Muscle of back (tissue), 11 donors: ENCODE measurements around the gene CFAP299. TPM values are rescaled to one million over a fixed set of nuclear protein-coding genes. Genes with fewer than 3 reads are reported as not detected.
A peak's percentile ranks its signal among the peaks of the same experiment; 100 is the strongest.
"Not testable (repeated sequence)": the region's sequence is repeated elsewhere in the genome, so short reads cannot be mapped to it uniquely, and the experiment has no call there.

Source experiments
- DNase-seq, 3 donors: peaks; one replicate each; pipeline versions ENCODE4 v3.0.0 to v3.0.0-alpha.2; 2013
- polyA plus RNA-seq, 10 donors: library from polyadenylated mRNA; unstranded; fragments of 120-200 nt; gene quantifications; one replicate each; pipeline ENCODE4 v1.2.1, GENCODE V29; 2013; ENCODE audit not compliant: insufficient read length in 10 of 10

The CFAP299 gene
- polyA plus RNA-seq, 10 donors, result 0.24 to 0.46 TPM; not detected in 8

DNA sequence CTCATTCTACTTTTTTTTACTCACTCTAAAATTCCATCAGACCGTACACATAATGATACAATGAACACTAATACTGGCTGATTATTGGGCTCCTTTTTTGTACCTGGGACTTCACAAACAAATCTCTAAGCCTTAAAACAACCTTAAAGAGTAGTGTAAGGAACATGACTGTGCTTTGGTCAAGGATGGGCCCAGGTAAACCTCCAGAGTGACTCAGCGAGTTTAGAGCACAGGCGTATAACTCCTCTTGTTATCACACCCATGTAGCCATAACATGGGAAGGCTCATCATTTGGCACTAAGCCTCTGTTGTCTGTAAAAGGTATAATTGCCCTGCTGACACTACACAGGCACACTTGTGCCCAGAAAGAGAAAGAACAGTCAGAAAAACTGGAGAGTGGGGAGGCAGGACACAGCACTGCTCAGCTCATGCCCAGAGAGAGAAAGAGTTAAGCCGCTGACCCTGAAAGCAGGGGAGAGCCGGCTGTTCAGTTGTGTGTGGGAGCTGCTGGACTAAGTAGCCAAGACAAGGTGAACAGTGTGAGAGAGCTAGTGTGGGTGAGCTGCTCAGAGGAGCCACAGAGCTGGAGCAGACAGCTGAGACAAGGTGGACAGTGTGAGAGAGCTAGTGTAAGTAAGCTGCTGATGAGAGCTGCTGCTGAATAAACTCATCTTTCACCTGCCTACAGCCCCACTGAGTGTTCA, 375.4 kb downstream of the CFAP299 start:
- DNase-seq, result no peak

DNA sequence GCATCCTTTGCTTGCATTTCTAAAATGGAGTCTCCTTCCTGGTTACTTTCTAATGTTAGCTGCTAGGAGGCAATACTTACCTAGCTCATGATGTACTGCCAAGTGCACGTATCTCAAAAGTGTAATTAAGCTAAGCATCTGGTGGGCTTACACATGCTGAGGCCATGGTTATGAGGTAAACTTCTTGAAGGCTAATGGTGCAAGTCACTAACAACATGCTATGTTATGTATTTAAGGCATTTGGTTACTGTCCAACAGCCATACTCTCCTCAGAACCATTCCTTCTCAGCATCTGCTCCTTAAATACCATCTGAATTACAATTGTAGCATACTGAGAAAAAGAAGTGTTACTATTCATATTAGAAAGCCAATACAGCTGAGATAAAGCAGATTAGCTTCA, 376.4 kb downstream of the CFAP299 start:
- peak in 1 of 3 donors; percentile 3 for DNase-seq

DNA sequence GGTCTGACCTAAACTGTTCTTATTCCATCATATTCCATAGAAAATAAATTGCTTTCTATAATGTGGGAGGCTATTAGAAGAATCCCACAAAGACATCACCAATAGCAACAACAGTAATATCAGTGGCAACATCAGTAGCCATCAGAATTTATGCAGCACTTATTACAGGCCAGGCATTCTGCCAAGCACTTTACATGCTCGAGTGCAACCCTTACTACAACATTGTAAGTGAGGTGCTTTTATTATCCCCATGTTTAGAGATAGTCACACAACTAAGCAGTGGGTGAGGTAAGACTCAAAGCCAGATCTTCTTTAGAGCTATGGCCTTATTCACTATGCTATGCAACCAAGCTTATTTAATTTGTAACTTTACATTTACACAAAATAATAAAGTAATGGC, 377.9 kb downstream of the CFAP299 start:
- DNase-seq, result no peak

DNA sequence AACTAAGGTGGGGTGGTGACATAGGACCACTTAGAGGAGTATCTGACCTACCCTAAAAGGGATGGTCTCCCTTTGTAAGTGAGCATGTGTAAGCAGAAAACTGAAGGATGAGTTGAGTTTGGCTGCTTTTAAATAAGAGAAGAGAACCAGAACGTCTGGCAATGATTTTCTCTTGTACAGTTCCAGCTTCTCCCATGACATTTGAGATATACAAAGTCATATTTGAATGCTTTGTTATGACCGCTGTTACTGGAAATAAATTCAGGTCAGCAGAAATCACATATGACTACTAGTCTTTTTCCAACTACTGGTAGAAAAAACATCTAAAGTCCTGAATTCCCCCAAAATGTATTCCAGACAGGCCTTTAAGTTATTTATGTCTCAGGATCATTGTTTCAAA, 381.7 kb downstream of the CFAP299 start:
- DNase-seq, result peak in 1 of 3 donors; percentile 13

DNA sequence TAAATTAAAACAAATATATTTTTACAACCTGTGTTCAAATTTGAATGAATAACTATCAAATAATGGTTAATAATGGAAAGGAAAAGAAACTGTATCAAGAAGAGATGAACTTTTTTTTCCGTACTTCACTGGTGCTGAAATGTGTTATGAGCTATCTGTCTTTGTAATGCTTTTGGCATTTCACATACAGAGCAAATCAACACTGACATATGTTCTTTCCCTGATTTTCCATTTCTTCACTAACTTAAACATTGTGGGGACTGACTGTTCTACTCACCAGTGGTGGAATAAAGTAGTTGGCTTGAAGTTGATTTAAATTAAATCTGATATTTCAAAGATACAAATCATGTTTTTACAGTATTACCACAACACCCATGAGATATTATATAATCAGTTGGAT, 390.9 kb downstream of the CFAP299 start:
- DNase-seq, result peak in 2 of 3 donors; percentile 31 to 52

DNA sequence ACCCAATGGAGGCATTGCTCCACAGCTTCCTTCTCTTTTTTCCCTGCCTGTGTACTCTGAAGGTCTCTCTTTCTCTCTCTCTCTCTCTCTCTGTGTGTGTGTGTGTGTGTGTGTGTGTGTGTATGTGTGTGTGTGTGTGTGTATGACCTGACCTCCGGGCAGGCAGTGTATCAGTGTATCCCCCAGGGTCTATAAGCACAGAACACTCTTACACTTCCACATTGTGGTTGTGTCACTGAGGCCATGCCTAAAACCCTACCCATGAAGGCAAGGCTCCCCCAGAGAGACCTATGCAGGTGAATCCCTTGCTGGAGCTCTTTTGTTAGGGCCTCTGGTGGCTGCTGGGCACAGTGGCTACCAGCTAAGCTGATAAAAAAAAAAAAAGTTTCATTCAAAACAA, 394.6 kb downstream of the CFAP299 start:
- DNase-seq, result no peak

DNA sequence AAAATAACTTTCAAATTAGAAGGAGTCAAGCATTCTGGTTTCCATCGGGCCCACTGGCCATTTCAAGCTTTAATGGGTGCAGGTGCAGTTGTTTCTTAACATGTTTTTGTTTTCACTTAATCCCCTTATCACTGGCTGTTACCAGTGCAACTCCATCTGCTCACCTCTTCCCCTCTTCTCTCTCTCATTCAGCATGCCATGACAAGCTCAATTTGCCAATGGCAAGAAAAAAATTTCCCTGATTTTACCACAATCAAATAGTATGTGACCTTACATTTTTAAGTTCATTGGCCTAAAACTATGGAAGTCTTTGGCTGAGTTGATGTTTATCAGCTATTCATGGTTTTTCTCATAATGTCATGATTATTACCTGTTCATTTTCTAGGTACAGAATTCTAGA, 395.9 kb downstream of the CFAP299 start:
- DNase-seq, result no peak

DNA sequence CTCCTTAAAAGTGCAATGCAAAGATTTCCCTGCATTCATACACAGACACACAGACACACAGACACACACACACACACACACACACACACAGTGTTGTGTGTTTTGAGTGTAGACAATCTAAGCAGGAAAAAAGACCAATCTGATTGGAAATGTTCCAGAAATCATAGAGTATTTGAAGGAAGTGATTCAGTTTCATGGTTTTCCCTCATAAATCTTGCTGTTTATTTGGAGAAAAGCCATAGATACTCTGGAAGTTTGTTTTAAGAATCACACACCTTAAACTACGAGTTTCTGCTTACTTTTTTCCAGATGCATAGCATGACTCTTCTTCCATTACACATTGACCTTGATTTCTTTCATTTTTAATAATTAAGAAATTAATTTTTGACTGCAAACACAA, 396.5 kb downstream of the CFAP299 start:
- DNase-seq, result no peak

DNA sequence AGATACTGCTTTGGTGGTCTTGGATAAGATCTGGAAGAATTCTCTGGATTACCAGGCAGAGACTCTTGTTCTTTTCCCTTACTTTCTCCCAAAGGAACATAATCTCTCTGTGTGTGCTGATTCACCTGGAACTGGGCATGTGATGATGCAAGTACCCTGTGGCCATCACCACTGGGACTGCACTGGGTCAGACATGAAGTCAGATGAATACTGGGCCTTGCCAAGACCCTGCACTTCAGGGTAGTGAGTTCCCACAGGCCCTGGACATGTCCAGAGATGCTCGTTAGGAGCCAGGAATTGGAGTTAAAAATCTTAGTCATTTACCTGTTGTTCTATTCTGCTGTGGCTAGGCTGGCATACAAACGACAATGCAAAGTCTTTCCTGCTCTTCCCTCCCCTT, 404.8 kb downstream of the CFAP299 start:
- no peak for DNase-seq

DNA sequence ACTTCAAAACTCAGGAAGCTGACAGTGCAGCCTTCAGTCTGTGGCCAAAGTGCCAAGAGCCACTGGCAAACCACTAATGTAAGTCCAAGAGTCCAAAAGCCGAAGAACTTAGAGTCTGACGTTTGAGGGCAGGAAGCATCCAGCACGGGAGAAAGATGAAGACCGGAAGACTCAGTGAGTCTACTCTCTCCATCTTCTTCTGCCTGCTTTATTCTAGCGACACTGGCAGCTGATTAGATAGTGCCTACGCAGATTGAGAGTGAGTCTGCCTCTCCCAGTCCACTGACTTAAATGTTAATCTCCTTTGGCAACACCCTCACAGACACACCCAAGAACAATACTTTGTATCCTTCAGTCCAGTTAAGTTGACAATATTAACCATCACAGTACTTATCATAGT, 414.0 kb downstream of the CFAP299 start:
- not testable (repeated sequence) for DNase-seq

DNA sequence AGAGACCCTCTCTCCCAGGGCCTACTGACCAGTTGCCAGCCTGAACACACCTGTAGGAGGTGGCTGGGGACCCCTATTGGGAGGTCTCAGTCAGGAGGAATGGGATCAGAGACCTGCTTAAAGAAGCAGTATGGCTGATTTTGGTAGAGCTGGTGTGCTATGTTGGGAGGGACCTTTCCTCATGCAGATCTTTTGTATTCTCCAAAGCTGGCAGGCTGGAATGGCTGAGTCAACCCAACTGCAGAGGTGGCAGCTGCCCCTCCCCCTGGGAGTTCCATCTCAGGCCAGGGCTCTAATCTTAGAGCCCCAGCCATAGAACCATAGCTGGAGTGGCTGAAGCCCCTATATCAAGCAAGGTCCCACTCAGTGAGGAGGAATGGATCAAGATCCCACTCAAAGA, 415.7 kb downstream of the CFAP299 start:
- no peak for DNase-seq

DNA sequence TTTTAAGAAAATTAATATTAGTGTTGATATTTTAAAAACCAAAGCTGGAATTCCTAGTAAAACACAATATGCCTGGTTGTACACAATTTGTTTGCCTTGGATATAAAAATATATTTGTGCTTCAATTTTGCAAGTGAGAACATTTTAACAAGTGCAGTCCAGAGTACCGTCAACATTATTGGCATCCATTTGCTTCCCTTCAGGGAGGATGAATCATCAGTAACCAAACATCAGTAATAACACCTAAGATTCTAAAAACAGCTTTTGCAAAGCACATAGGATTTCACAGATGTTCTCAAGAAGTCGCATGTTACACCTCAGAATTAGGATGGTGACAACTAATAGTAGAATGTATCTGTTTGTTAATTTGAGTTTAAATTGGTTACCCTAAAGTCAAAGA, 432.4 kb downstream of the CFAP299 start:
- DNase-seq, result peak in 1 of 3 donors; percentile 16

DNA sequence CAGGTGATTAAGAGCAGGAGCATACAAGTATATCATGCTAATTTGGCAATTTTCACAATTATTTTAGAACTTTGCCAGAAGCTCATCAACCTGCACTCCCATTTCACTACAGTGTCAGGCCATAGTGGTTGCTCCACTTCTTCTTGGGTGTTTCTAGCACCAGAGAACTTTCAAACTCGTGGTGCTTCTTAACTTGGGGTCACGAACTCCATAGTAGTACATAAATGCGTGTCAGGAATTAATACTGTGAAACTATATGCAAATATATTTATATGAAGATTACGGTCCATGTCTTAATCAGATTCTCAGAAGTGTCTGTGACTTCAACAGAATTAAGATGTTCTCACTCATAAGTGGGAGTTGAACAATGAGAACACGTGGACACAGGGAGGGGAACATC, 440.6 kb downstream of the CFAP299 start:
- no peak for DNase-seq

DNA sequence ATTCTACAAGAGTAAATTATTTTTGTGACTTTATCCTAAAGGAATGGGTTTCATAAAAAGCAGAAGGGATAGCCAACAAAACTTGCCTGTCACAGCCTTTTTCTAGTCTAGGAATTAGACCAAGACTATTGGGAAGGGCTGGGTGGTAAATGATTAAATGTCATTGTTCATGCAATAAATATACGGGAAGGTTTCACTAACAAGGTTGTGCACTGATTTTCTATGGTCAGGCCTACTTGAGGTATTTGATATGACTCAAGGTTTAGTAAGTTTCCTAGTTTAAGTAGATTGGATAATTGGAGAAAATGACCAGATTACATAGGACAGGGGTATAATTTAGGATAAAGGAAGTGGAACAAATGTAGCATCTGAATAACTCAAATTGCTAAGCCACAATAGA, 445.9 kb downstream of the CFAP299 start:
- no peak for DNase-seq

DNA sequence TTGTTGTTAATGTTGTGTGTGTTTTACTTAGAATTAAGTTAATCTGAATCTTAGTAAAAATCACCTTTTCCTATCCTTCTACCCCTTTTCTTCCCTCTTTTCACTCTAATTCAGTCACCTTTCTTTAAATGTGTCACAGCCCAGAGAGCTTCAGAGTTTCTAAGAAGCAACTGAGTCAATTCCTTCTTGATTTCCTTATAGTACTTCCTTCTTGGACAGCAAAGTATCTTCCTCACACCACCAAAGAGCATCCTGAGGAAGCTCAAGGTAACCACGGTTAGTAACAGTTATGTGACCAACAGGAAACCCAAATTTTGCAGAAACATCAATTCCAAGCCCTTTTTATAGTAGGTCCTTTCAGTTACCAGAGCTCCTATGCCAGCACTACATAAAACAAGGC, 451.8 kb downstream of the CFAP299 start:
- no peak for DNase-seq

DNA sequence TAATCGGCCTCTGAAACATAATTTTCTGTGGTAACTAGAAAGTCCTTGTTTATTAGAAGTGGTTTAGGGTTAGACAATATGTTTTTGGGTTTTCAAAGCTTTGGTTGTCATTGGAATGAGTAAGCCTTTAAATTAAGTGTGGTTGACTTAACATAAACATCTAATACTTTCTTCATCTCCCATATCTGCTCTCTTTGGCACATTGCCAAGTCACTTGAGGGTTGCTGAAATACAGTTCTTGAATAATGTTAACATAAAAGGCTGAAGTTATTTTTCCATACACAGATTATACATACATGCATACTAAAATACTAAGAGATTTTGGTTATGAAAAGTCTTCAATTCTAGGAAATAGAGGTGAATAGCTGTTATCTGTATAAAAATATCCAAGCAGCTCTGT, 453.3 kb downstream of the CFAP299 start:
- DNase-seq, result peak in 2 of 3 donors; percentile 4 to 12

DNA sequence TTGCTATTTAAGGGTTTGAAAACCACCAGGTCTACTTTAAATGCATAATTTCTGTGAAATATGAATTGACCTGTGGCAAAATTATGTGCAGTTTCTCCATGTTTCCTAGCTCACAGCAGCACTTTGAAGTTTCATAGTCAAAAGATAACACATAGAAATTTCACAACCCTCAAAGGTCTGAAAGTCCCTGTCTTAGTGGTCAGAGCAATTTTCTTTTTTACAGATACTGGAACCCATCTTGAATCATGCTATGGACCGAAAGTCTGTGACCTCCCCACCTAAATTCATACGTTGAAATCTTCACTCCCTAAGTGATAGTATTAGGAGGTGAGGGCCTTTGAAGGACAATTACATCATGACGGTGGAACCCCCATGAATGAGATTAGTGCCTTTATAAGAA, 454.6 kb downstream of the CFAP299 start:
- DNase-seq, result no peak

DNA sequence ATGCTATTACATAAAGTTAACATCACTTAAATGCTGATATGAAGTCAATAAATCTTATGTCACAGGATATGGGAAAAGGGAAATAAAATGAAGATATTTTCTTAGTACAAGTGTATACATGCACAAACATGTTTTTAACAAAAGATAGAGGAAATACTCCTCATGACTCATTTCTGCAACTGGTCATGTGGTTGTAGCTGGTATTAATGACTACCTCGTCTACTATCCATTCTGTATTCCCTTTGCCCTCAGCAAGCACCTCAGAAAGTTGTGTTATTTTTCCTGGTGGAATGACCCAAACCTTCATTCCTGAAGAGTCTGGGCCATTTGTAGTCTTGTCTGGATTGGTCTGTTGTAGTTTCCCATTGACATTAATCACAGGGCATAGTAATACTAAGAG, 458.1 kb downstream of the CFAP299 start:
- DNase-seq, result not testable (repeated sequence)

DNA sequence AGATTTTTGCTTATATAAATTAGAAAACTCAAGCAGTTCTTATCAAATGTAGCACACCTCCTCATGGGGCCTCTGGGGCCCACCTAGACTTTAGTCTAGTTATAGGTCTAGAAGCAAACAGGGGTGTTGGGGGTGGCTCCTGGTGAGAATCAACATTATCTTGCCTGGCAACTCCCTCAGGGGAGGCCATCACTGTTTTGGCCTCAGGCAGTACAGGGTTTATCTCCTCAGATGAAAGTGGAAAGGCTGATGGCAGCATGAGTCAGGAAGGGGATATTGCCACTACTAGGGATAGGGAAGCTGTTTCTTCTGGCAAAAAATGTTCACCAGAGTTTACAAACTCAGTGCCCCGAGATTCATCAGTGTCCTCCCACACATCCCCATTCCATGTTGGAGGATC, 462.6 kb downstream of the CFAP299 start:
- DNase-seq, result no peak

DNA sequence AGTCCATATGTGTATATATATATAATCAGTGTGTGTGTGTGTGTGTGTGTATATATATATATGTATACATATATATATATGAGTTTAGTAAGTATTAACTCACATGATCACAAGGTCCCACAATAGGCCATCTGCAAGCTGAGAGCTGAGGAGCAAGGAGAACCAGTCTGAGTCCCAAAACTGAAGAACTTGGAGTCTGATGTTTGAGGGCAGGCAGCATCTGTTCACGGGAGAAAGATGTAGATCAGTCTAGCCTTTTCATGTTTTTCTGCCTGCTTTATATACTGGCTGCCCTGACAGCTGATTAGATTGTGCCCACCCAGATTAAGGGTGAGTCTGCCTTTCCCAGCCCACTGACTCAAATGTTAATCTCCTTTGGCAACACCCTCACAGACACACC, 465.2 kb downstream of the CFAP299 start:
- DNase-seq, result not testable (repeated sequence)

DNA sequence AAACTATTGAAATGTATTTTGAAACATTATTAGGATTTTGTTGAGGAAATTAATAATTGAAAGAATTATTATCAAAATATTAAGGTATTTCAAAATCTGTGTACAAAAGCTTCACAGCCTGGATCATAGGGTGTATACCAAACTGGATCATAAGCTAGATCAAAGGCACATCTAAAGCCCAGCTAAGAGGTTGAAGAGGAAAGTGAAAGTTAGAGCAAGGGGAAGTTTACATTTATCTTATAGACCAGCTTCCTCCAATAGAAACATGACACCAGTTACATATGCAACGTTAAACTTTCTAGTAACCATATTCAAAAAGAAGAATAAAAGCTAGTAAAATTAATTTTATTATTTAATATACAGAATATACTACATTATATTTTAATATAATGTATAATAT, 467.8 kb downstream of the CFAP299 start:
- no peak for DNase-seq

DNA sequence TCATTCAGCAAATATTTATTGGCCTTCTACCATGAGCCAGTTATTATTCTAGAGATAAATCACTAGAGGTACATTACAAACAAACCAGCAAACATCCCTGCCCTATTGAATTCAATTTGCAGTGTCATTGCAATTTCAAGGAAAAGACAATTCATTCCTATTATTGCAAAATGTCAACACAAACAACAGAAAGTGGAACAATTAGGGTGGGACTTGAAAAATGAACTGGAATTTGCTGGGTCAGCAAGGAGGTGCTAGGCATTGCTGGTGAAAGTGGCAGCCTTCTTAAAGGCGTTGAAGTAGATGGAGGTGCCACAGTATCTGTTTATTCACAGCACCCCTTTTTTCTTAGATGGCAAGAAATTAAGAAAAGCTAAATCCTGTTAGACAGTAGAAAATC, 470.9 kb downstream of the CFAP299 start:
- DNase-seq, result no peak

DNA sequence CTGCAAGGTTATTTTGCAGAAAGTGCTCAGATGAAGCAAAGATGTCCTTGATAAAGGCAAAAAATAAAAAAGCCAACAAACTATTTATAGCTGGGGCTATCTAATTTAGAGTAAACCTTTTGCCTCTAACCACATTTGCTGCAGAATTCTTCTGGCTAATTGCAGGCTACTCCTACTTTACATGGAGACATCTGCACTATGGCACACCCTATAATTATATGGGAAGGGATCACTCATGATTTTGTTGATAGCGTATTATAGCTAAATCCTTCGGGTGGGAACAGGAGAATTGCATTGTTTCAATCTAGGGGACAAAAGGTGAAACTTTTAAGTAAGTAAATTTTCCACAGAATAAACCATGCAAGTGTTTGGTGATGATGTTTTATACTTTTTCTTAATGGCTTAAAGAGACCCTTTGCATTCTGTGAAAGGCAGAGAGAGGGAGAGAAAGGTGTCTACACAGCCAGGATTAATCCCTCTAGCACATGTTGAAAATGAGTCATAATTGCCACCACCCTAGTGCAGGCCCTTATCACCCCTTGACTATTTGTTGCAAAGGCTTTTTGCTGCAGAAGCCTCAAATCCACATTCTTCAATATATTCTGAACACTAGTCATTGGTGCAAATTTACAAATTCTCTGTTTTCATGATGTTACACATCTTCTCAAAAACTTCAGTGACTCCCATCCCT, 473.7 kb downstream of the CFAP299 start:
- DNase-seq, result no peak

DNA sequence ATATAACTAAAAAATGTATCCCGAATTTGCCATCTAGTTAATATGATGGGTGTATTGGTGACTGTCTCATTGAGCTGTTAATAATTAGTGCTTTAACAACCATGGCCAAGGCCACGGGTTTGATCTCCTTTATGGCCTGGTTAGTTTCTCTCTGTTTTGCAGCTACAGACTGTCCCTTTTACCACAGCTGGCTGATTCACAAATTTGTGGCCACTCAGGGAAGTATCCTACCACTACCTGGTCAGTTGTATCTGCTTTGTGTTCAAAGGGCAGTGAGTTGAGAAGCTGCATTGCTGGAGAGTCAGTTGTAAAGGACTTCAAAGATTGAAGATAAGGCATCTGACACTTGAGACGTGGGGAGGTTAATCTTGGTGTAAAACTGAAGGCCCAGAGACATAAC, 475.9 kb downstream of the CFAP299 start:
- no peak for DNase-seq
